Ishikawa (cell line): ENCODE measurements around the gene MYF6.

Experiments
- CEBPB ChIP-seq: IDR thresholded peaks from 2 replicates; pipeline ENCODE4 v1.6.1; 2012
- CREB1 ChIP-seq: IDR thresholded peaks from 2 replicates; pipeline ENCODE4 v1.6.1; 2012; ENCODE audit warnings: low read depth
- EGR1 ChIP-seq: IDR thresholded peaks from 2 replicates; pipeline ENCODE4 v1.6.1; 2012
- EP300 ChIP-seq: IDR thresholded peaks from 2 replicates; pipeline ENCODE4 v1.6.1; 2012; ENCODE audit warnings: borderline replicate concordance
- FOXM1 ChIP-seq: IDR thresholded peaks from 2 replicates; pipeline ENCODE4 v1.6.1; 2012; ENCODE audit warnings: low read depth, borderline replicate concordance
- NFIC ChIP-seq: IDR thresholded peaks from 2 replicates; pipeline ENCODE4 v1.6.1; 2012
- RAD21 ChIP-seq: IDR thresholded peaks from 2 replicates; pipeline ENCODE4 v1.6.1; 2012; ENCODE audit warnings: low read depth
- TAF1 ChIP-seq: IDR thresholded peaks from 2 replicates; pipeline ENCODE4 v1.6.1; 2012; ENCODE audit warnings: low read depth, mild to moderate bottlenecking
- TCF12 ChIP-seq: IDR thresholded peaks from 2 replicates; pipeline ENCODE4 v1.6.1; 2012; ENCODE audit warnings: low read depth
- TEAD4 ChIP-seq: IDR thresholded peaks from 2 replicates; pipeline ENCODE4 v1.6.1; 2012
- YY1 ChIP-seq: IDR thresholded peaks from 2 replicates; pipeline ENCODE4 v1.6.1; 2012; ENCODE audit warnings: low read depth
- ZBTB7A ChIP-seq: IDR thresholded peaks from 2 replicates; pipeline ENCODE4 v1.6.1; 2012; ENCODE audit warnings: low read depth
- TF ChIP-seq, protein P1 (sequence below): IDR thresholded peaks from 2 replicates; pipeline ENCODE4 v1.6.1; 2012; ENCODE audit warnings: low read depth, mild to moderate bottlenecking
- TF ChIP-seq, protein P2 (sequence below): IDR thresholded peaks from 2 replicates; pipeline ENCODE4 v1.6.1; 2012
- TF ChIP-seq, protein P3 (sequence below): IDR thresholded peaks from 2 replicates; pipeline ENCODE4 v1.6.1; 2012

MYF6 gene

DNA sequence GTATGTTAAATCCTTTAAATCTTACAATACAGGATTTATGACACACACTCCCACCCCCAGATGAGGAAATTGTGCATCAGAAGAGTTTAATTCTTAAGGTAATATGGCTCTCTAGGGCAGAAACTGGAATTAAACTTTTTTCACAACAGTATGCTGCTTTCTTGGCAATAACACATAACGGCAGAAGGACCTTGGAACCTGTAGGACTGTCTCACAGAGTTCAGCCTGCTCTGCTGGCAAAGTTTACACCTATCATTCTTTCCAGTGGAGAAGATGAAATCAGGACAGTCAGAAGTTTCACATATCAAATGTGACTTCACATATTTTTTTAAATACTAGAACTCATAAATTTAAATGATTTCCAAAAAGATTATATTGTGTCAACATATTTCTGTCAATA lies 30.6 kb upstream of the MYF6 start:
- no peak for TF ChIP-seq FOXM1
- TF ChIP-seq, protein P1, sequence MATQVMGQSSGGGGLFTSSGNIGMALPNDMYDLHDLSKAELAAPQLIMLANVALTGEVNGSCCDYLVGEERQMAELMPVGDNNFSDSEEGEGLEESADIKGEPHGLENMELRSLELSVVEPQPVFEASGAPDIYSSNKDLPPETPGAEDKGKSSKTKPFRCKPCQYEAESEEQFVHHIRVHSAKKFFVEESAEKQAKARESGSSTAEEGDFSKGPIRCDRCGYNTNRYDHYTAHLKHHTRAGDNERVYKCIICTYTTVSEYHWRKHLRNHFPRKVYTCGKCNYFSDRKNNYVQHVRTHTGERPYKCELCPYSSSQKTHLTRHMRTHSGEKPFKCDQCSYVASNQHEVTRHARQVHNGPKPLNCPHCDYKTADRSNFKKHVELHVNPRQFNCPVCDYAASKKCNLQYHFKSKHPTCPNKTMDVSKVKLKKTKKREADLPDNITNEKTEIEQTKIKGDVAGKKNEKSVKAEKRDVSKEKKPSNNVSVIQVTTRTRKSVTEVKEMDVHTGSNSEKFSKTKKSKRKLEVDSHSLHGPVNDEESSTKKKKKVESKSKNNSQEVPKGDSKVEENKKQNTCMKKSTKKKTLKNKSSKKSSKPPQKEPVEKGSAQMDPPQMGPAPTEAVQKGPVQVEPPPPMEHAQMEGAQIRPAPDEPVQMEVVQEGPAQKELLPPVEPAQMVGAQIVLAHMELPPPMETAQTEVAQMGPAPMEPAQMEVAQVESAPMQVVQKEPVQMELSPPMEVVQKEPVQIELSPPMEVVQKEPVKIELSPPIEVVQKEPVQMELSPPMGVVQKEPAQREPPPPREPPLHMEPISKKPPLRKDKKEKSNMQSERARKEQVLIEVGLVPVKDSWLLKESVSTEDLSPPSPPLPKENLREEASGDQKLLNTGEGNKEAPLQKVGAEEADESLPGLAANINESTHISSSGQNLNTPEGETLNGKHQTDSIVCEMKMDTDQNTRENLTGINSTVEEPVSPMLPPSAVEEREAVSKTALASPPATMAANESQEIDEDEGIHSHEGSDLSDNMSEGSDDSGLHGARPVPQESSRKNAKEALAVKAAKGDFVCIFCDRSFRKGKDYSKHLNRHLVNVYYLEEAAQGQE: no peak
- no peak for TF ChIP-seq EGR1
- no peak for TF ChIP-seq RAD21
- TF ChIP-seq ZBTB7A: no peak
- no peak for TF ChIP-seq CREB1
- TF ChIP-seq CEBPB: no peak
- no peak for TF ChIP-seq YY1
- TF ChIP-seq, protein P2, sequence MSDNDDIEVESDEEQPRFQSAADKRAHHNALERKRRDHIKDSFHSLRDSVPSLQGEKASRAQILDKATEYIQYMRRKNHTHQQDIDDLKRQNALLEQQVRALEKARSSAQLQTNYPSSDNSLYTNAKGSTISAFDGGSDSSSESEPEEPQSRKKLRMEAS: no peak
- no peak for TF ChIP-seq TEAD4
- no peak for TF ChIP-seq EP300
- no peak for TF ChIP-seq TAF1
- TF ChIP-seq, protein P3, sequence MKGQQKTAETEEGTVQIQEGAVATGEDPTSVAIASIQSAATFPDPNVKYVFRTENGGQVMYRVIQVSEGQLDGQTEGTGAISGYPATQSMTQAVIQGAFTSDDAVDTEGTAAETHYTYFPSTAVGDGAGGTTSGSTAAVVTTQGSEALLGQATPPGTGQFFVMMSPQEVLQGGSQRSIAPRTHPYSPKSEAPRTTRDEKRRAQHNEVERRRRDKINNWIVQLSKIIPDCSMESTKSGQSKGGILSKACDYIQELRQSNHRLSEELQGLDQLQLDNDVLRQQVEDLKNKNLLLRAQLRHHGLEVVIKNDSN: no peak
- no peak for TF ChIP-seq NFIC

DNA sequence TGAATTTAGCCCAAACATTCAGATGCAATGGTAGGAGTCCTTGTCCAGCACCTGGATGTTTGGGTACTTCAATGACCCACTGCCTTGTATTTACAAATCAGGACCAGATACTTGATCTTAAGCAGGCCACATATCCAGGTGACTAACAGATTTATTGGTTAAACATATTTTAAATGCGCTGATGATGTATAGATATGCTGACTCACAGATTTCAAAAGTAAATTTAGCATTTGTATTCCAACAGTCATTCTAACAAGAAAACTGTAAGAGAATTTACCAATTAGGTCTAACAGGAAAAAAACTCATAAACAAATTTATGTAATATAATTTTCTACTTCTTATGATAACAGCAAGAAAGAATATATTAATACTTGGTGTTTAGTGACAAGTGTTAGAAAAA lies 29.4 kb upstream of the MYF6 start:
- no peak for TF ChIP-seq TAF1
- no peak for TF ChIP-seq EP300
- no peak for TF ChIP-seq YY1
- TF ChIP-seq, protein P3: no peak
- TF ChIP-seq ZBTB7A: no peak
- TF ChIP-seq TEAD4: no peak
- TF ChIP-seq FOXM1: no peak
- TF ChIP-seq RAD21: no peak
- TF ChIP-seq EGR1: no peak
- TF ChIP-seq NFIC: no peak
- TF ChIP-seq, protein P2: no peak

DNA sequence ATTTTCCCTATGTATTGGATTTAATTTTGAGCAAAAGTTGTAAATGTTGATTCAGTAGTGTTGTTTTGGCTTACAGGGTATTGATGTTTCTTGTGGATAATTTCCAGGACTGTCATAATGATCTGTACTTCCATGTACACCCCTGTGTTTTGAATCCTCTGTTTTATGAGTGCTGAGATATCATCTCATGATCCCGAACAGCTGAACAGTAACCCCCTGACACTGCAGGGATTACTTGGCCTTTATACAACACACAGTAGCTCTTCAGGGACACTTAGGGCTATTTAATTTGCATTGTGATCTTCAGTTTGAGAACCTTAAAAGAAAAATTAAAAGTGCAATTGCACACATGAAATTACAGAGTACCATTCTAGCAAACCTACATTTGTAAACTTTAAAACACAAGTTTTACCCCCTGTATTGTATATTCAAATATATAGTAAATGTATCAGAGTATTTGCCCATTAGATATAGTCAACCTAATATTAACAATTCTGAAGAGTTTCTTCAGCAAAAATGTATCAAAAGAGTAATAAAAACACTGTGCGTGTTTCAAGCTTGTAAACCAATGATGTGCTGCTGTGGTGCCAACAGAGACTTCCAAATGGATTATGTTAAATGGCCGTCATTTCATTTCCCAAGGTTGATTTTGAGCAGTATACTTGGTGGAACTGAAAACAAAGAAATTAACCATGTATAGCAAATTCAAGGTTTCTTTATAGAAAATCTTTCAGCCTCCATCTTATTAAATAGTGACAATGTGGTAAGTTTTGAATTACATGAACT lies 27.9 kb upstream of the MYF6 start:
- TF ChIP-seq TAF1: no peak
- TF ChIP-seq, protein P1: no peak
- no peak for TF ChIP-seq TCF12
- no peak for TF ChIP-seq TEAD4
- no peak for TF ChIP-seq ZBTB7A
- TF ChIP-seq, protein P2: no peak
- no peak for TF ChIP-seq EP300
- TF ChIP-seq, protein P3: no peak
- no peak for TF ChIP-seq CEBPB
- TF ChIP-seq EGR1: no peak

DNA sequence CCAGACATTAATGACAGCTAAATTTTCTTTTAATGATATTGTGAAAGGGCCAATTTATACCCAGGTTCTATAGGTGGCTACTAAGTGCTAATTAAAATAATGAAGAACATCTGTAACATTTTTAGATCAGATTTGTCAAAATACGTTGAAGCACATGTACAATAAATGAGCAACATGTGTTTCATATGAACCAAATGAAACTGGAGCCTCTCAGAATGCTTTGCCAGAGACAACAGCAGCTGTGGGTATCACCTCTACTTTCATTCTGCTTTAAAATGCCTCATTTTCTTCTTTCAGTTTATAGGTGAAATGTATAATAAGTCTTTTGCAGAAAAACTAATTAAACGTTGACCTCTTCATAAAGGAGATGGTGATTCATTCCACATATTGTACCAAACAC lies 26.1 kb upstream of the MYF6 start:
- TF ChIP-seq CEBPB (no peak), TAF1 (no peak), TEAD4 (no peak), EGR1 (no peak), ZBTB7A (no peak), NFIC (no peak), TCF12 (no peak), EP300 (no peak), FOXM1 (no peak), RAD21 (no peak), CREB1 (no peak)
- TF ChIP-seq, protein P2: no peak
- TF ChIP-seq, protein P3: no peak
- TF ChIP-seq, protein P1: no peak
